Posterior vena cava (tissue), 2 donors: ENCODE results near the gene PRXL2B. TPM values are rescaled to one million over a fixed set of nuclear protein-coding genes. Genes with fewer than 3 reads are reported as not detected.

ENCODE experiments used
- total RNA-seq, 2 donors: library from RNA; stranded (reverse); fragmentation: NEBNext Ultra II Directional; extraction: Animal tissue kit (Norgen Biotek cat#: 25700); gene quantifications; one replicate each; pipeline ENCODE4 v1.2.1, GENCODE V29; 2021
- donor health status: DM: yes; HTN: yes; CAD: no.
- donor health status: DM: yes; HTN: yes; CAD: no.

PRXL2B gene
- total RNA-seq, 2 donors from 2014 or later, result 11.4 to 12.2 TPM

Other genes starting within 250 kb of the PRXL2B start
- gene MORN1, start 195.2 kb upstream of the PRXL2B start, total RNA-seq, result 1 to 10 TPM; 3.8 to 5.5 TPM
- 100 to 1,000 TPM in 1 of 2 donors, 10 to 100 TPM in 1; 93.7 to 101 TPM for gene RER1, start 194.9 kb upstream of the PRXL2B start, total RNA-seq
- gene PEX10, start 174.2 kb upstream of the PRXL2B start, total RNA-seq, result 10 to 100 TPM; 10.9 to 13.1 TPM
- 1 to 10 TPM in 1 of 2 donors, under 1 TPM in 1; 0.33 to 1.0 TPM for gene PLCH2, start 110.5 kb upstream of the PRXL2B start, total RNA-seq
- 10 to 100 TPM; 17.4 to 18.6 TPM for gene PANK4, start 60.2 kb upstream of the PRXL2B start, total RNA-seq
- gene HES5, start 56.5 kb upstream of the PRXL2B start, total RNA-seq, result under 1 TPM; 0.24 to 0.32 TPM
- 10 to 100 TPM; 37.7 to 63.6 TPM for gene TNFRSF14, start 30.4 kb upstream of the PRXL2B start, total RNA-seq
- 1 to 10 TPM in 1 of 2 donors, under 1 TPM in 1; 0.57 to 1.8 TPM for gene MMEL1, start 46.2 kb downstream of the PRXL2B start, total RNA-seq
- gene TTC34, start 214.9 kb downstream of the PRXL2B start, total RNA-seq, result under 1 TPM; 0.24 to 0.46 TPM